ENCODE measurements around the gene HAAO. TPM values are rescaled to one million over a fixed set of nuclear protein-coding genes. Genes with fewer than 3 reads are reported as not detected.

The HAAO gene
- total RNA-seq, 1 experiment from 2014 or later = 8.0 TPM

GRCh38 chr2:42827647-42828486 lies 35.5 kb upstream of the HAAO start (continued):
- TF ChIP-seq USF1 (CRISPR knock-in tag; IDR thresholded peaks at IDR 0.05) (no peak), HMGA2 (CRISPR knock-in tag; IDR thresholded peaks at IDR 0.05) (no peak), ZNF423 (CRISPR knock-in tag; IDR thresholded peaks at IDR 0.05) (no peak), KAT7 (CRISPR knock-in tag; IDR thresholded peaks at IDR 0.05; ENCODE audit: borderline replicate concordance) (no peak), RORB (CRISPR knock-in tag; IDR thresholded peaks at IDR 0.05) (no peak), ARID4B (CRISPR knock-in tag; IDR thresholded peaks at IDR 0.05; ENCODE audit: borderline replicate concordance) (no peak), PREB (CRISPR knock-in tag; IDR thresholded peaks at IDR 0.05; ENCODE audit: borderline replicate concordance) (no peak)

GRCh38 chr2:42826231-42826630 lies 33.8 kb upstream of the HAAO start:
- DNase-seq (ENCODE audit: low spot score) (no peak), ATAC-seq (no peak)
- Mint-ChIP-seq H3K27ac (no peak overlapping the region), H3K27me3 (ENCODE audit: low read depth) (peaks cover 16% of the 10 kb centered on the region), H3K9me3 (no peaks in the 10 kb centered on the region), H3K4me3 (no peak overlapping the region), H3K36me3 (no peaks in the 10 kb centered on the region), H3K4me1 (0 out of 2 replicates have a peak, but pooled peaks cover 8% of the 10 kb centered on the region)
- POLR2A ChIA-PET = no interaction called here
- CTCF ChIA-PET = no interaction called here
- TF ChIP-seq ZNF671 (CRISPR knock-in tag; IDR thresholded peaks at IDR 0.05) (no peak), HMGA2 (CRISPR knock-in tag; IDR thresholded peaks at IDR 0.05) (no peak)

GRCh38 chr2:42824454-42824807 lies 32.0 kb upstream of the HAAO start:
- H3K36me3 Mint-ChIP-seq = no peaks in the 10 kb centered on the region
- no peaks in the 10 kb centered on the region for H3K9me3 Mint-ChIP-seq
- no peak for ATAC-seq
- POLR2A ChIA-PET = no interaction called here
- H3K4me1 Mint-ChIP-seq = 0 out of 2 replicates have a peak, but pooled peaks cover 8% of the 10 kb centered on the region
- no peak overlapping the region for H3K4me3 Mint-ChIP-seq
- H3K27me3 Mint-ChIP-seq (ENCODE audit: low read depth) = peaks cover 16% of the 10 kb centered on the region
- CTCF ChIA-PET = interaction anchor here (1.3 to 2.2 kb wide), 2 partner anchors 11 to 15 kb away, joined by 5 to 11 read pairs; no protein-coding TSS in a partner anchor
- H3K27ac Mint-ChIP-seq = no peak overlapping the region
- DNase-seq (ENCODE audit: low spot score) = no peak
- TF ChIP-seq NFYB (CRISPR knock-in tag; conservative IDR thresholded peaks at IDR 0.05; ENCODE audit: low read depth) (no peak), CDX4 (CRISPR knock-in tag; IDR thresholded peaks at IDR 0.05; ENCODE audit: borderline replicate concordance) (no peak), NR3C1 (CRISPR knock-in tag; conservative IDR thresholded peaks at IDR 0.05; ENCODE audit: low read depth) (no peak), FOXK1 (CRISPR knock-in tag; IDR thresholded peaks at IDR 0.05) (no peak), ZNF219 (CRISPR knock-in tag; IDR thresholded peaks at IDR 0.05; ENCODE audit: borderline replicate concordance) (no peak), ZNF396 (CRISPR knock-in tag; IDR thresholded peaks at IDR 0.05; ENCODE audit: borderline replicate concordance) (no peak), ZNF317 (CRISPR knock-in tag; IDR thresholded peaks at IDR 0.05; ENCODE audit: borderline replicate concordance, low read depth) (no peak), GABPB1 (CRISPR knock-in tag; IDR thresholded peaks at IDR 0.05) (no peak), PRDM15 (CRISPR knock-in tag; IDR thresholded peaks at IDR 0.05) (no peak), ERG (CRISPR knock-in tag; IDR thresholded peaks at IDR 0.05) (no peak), TP53 (CRISPR knock-in tag; IDR thresholded peaks at IDR 0.05) (no peak), TEAD1 (CRISPR knock-in tag; IDR thresholded peaks at IDR 0.05) (no peak), MXD4 (CRISPR knock-in tag; IDR thresholded peaks at IDR 0.05; ENCODE audit: borderline replicate concordance) (no peak)

Data from WTC11 (cell line).